ENCODE data around the gene ANK2. TPM values are rescaled to one million over a fixed set of nuclear protein-coding genes. Genes with fewer than 3 reads are reported as not detected.
A peak's percentile ranks its signal among the peaks of the same experiment; 100 is the strongest.

ANK2 gene

DNA sequence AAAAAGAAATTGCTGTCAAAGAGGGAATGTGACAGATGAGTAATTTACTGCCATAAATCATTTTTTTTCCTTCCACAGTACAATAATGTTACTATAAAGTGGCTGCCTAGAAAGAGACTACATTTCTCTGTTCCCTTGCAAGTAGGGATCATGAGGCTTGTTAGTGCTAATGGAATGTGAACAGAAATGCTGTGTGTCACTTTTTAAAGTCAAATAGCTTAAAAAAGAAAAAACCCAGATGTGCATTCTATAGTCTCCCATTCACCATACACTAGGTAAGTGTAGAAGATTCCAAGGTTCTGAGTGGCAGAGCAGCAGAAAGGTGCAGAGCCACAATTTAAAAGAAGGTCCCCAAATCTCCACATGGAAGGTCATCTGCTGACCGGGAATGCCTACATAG, 383.7 kb downstream of the ANK2 start:
- no peaks in the 10 kb centered on the region for H3K27me3 ChIP-seq (ENCODE audit: control insufficient read depth in 1 of 2, insufficient read depth in 1 of 2, low read length in 2 of 2)
- H3K14ac ChIP-seq (ENCODE audit: low read length in 2 of 2): no peak overlapping the region
- no peak overlapping the region for H2BK5ac ChIP-seq (ENCODE audit: low read depth, low read length, poor library complexity, severe bottlenecking)
- H3K9me3 ChIP-seq (ENCODE audit: control insufficient read depth, low read length): peaks cover 5% of the 10 kb centered on the region
- no peak overlapping the region for H4K91ac ChIP-seq (ENCODE audit: low read length)
- peak overlapping the region in 1 of 2 experiments; percentile 8 for H3K4me3 ChIP-seq (ENCODE audit: insufficient read depth in 1 of 2, low read depth in 1 of 2, low read length in 2 of 2)
- H2AFZ ChIP-seq (ENCODE audit: low read depth, low read length): no peak overlapping the region
- H3K4me1 ChIP-seq (ENCODE audit: control insufficient read depth, insufficient read depth, low read depth, low read length): no peaks in the 10 kb centered on the region
- no peak overlapping the region for H3K4ac ChIP-seq (ENCODE audit: low read depth in 1 of 2, low read length in 2 of 2)
- H3K18ac ChIP-seq (ENCODE audit: low read depth in 1 of 2, low read length in 2 of 2): peak overlapping the region in 1 of 2 experiments; percentile 77
- H2AK5ac ChIP-seq (ENCODE audit: low read length, severe bottlenecking): no peak overlapping the region
- H3K9ac ChIP-seq (ENCODE audit: low read length): peak overlapping the region; percentile 82
- no peak overlapping the region for H2BK120ac ChIP-seq (ENCODE audit: low read depth, low read length)
- no peak overlapping the region for H2BK15ac ChIP-seq (ENCODE audit: low read depth, poor library complexity, severe bottlenecking)
- no peaks in the 10 kb centered on the region for H3K79me1 ChIP-seq (replicated peaks; ENCODE audit: low read length, poor library complexity, severe bottlenecking)
- WGBS: 100% methylated on average over 1 of the region's 1 CpG
- H4K8ac ChIP-seq (ENCODE audit: low read length): no peak overlapping the region
- H3K27ac ChIP-seq (ENCODE audit: low read length, poor library complexity, severe bottlenecking): no peak overlapping the region
- no peak overlapping the region for H3K23ac ChIP-seq (ENCODE audit: low read length in 2 of 2)
- H3K36me3 ChIP-seq (ENCODE audit: control insufficient read depth in 1 of 2, insufficient read depth in 2 of 2, low read depth in 1 of 2, low read length in 2 of 2): no peaks in the 10 kb centered on the region
- no peak overlapping the region for H2BK12ac ChIP-seq (ENCODE audit: low read length in 2 of 2)
- no peak overlapping the region for H3K4me2 ChIP-seq (ENCODE audit: low read length, poor library complexity, severe bottlenecking)
- DNase-seq: no peak

Small RNA genes within 50 kb of the gene (small RNA-seq; reads per million reads assigned to genes)
- gene MIR8082 (ENCODE audit: low read depth): not detected
- not detected for gene RN7SL184P (ENCODE audit: low read depth)
- not detected for gene RNU1-138P (ENCODE audit: low read depth)

All from mesenchymal stem cell (in vitro differentiated cells and primary cell).